T follicular helper cell (primary cell): ENCODE data around the gene AGBL2.

Source experiments
- DNase-seq: peaks from one replicate; pipeline ENCODE4 v3.0.0-alpha.2; 2020; ENCODE audit warnings: low read depth

AGBL2 gene

DNA sequence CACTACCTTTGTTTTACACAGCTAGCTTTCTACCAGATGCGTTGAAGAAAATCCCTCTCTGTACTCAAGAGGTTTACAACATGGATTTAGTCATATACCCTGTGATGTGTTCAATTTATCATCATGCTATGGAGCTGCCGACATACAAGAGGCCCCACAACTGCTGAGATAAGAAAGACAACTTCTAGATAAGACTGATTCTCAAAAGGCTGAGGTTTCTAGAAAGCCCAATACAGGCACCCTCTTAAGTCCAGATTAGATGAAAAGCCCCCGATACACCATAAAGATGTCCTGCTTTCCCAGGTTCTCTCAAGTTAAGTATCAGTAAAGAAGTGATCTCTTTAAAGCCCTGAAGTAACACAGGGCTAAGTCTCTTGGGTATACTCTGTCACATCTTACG is 87.1 kb downstream of the AGBL2 start:
- DNase-seq = no peak

DNA sequence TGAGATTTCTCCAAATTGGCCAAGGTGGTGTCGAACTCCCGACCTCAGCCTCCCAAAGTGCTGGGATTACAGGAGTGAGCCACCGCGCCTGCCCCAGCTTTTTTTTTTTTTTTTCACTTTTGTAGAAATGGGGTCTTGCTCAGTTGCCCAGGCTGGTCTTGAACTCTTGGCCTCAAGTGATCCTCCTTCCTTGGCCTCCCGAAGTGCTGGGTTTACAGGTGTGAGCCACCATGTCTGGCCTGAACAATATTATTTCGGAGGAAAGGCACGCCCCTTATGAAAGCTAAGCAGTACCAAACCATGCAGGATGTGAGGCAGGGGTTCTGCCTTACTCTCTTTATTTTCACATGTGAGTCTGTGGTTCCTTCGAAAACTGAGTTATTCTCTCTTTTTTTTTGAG is 88.9 kb downstream of the AGBL2 start:
- no peak for DNase-seq

DNA sequence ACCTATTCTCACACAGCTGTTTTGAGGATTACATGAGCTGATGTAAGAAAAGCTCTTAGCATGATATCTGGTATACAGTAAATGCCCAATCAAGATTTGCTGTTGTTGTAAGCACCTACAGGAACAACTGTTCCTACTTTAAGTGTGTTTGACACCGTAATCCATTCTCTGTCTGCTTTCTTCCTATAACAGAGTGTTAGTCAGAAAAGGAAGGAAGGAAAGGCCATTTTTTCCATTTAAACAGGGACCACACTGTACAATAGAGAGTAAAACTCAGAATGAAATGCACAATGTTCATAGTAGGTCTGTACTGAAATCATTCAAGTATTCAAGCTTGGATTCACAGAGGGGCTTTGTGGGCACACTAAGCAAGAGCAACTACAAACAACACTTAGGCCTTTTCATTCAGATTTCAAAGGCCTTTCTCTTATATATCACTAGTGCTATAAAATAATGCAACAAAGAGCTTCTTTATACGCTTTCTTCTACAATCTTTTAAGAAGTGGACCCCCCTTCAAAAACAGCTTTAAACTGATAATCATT is 94.3 kb downstream of the AGBL2 start:
- DNase-seq = no peak

DNA sequence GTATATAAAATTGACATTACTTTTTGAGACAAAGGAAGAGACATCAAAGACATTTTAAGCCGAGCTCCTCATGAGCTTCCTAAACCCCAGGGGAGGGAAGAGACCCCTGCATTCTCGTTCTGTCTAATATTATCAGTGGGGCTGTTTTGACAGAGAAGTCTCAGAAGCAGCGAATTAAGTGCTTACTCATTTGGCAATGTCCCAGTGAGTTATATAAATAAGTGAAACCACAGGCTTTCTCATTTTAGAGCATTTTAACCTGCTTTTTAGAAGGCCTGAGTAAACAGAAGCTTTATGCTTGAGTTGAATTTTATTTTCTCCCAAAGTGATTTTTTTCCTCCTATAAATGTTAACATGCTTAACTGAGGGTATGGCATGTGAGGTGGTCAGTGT is 97.8 kb downstream of the AGBL2 start:
- DNase-seq = no peak

DNA sequence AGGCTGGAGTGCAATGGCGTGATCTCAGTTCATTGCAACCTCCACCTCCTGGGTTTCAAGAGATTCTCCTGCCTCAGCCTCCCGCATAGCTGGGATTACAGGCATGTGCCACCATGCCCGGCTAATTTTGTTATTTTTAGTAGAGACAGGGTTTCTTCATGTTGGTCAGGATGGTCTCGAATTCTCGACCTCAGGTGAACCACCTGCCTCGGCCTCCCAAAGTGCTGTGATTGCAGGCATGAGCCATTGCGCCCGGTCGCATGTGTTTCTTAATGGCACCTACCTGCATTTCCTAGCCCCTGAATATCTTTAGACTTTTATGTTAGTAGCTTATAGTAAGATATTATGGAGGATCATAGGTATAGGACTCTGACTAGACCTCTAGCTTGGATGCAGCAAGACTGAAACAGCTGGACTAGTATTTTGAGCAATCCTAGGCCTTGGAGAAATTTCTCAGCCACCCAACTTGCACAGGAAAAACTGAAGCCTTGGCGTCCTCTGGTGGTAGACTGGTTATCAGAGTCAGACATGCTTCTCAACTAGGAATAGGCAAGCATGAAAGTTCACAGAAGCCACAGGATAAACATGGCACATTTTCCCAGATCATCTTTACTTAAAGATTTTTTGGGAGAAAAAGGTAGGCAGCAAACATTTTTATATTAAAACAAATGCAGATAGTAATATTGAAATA is 98.3 kb downstream of the AGBL2 start:
- no peak for DNase-seq

DNA sequence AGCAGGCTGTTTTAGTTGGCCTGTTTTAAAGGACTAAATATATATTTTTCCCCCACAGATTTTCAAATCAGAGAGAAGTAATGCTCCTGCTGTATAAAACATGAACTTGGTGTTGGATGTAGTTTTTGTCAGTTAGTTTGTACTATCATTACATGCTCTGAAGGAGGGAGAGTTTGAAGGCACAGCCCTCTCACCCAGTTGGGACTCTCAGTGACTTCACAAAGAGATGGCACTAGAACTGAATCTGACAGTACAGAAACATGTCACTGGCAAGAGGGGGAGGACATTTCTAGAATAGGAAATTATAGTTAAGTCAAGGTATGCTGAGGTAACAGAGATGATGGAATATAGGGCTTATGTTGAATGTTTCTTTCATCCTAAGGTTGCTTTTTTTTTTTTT is 99.9 kb downstream of the AGBL2 start:
- DNase-seq = no peak

DNA sequence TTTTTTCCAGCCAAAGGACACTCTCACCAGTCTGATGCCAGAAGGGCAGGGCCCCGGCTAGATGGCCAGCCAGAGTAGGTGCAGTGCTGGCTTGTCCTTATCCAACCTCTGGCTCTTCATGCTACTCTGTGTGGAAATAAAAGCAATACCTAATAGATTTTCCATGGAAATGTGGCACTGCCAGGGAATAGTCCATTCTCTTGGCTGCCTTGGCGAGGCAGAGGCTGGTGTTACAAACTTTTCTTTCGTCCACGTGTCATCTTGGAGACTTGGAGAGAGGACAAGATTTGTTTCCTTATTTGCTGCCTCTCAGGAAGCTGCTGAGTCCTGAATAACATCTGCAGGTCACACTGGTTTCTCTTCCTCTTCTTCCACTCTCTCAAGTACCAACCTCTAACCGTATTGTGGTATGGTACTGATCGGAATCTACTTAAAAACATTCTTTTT is 103.8 kb downstream of the AGBL2 start:
- DNase-seq = no peak

DNA sequence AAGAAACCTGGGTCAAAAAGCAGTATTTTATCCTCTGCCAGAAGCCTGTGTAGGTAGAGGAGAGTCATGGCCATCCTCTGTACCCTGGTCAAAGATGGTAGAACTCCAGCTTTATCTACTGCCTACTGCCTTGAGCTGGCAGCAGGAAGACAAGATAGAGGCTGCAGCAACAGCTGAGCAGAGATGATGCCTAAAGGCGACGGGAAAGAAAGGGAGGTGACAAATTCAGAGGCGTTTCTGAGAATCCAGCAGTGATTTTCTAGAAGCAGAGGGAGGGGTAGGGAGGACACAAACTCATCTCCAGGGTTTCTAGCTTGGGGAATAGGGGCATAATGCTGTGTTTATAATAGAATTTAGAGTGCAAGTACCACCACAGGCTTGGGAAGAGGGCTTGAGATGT is 105.5 kb downstream of the AGBL2 start:
- no peak for DNase-seq
